Middle frontal gyrus (tissue), 1 donor: ENCODE data around the gene TBC1D4.

Source experiments
- DNase-seq: peaks from one replicate; pipeline ENCODE4 v3.0.0-alpha.2; 2015; ENCODE audit warnings: low spot score; ENCODE audit errors: extremely low spot score

Gene TBC1D4

DNA sequence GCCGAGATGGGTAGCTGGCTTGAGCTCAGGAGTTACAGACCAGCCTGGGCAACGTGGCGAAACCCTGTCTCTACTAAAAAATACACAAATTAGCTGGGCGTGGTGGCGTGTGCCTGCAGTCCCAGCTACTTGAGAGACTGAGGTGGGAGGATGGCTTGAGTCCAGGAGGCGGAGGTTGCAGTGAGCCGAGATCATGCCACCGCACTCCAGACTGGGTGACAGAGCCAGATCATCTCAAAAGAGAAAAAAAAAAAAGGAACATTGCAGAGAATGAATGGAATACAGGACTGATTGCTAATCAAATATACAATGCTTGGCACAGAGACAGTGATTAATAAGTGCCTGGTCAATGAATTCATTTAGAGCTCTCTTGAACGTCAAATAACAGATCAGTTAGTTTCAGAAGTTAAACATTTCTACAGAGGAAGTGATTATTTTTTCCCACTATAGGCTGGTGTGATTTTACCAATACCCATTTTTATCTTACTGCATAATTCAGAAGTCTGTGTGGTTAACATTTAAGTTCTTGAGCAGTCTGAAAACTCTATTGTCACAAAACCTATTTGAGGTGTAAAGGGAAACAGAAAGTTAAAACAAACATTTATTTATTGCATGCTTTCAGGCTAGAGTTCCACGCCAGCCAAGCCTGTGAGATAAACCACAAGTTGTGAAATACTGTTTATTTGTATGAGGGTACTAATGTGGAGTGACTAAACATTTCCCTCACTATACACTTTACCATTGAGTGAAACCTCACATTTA is 7.7 kb upstream of the TBC1D4 start:
- no peak for DNase-seq

GRCh38 chr13:75486146-75487062 is 4.4 kb upstream of the TBC1D4 start:
- no peak for DNase-seq

- no peak for DNase-seq
Observed at GRCh38 chr13:75485286-75486062, 3.5 kb upstream of the TBC1D4 start.

DNA sequence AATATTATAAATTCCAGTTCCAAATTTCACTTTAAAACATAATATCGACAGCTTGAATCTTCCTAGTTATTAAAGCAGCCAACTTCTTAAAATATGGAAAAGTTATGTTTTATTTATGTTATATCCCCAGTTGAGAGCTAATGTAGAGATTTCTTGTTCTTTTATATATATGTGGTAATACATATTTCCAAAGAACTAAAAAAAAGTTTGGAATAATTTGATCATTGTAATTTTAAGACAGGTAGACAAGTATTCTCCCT is 781 bp upstream of the TBC1D4 start:
- no peak for DNase-seq

DNA sequence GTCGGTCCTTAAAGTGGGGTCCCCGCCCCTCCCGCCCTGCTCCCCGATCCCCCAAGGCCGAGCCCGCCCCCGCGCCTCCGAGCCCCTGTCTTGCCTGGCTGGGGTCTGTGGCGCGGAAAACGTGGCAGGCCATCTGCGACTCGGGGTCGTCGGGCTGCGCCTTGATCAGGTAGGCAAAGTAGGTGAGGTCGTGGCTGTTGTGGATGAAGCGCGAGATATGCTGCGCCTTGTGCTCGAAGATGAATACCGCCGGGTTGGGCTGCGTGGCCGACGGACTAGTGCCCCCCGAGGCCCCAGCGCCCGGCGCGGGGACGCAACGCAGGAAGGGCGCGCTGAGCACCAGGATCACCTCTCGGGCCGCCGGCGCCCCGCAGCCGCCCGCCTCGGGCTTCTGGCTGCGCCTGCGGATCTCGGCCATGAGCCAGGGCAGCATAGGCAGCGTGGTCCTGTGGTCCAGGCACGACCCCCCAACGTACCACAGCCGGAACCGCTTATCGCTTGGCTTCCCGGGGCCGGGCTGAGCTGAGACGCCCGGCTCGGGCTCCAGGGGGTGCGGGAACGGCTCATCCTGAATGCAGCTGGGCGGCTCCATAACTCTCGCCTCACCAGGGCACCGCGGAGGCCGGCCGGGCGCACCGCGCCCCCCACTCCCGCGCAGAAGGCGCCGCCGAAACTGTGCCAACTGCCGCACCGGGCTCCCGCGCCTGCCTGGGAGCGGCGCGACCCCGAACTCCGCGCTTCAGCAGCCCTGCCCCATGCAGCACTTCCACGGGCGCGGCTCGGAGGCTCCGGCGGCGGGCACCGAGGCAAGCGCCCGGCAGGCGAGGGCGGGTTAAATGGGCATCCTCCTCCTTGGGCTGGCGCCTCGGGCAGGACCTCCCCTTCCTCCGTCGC is 546 bp downstream of the TBC1D4 start:
- no peak for DNase-seq

DNA sequence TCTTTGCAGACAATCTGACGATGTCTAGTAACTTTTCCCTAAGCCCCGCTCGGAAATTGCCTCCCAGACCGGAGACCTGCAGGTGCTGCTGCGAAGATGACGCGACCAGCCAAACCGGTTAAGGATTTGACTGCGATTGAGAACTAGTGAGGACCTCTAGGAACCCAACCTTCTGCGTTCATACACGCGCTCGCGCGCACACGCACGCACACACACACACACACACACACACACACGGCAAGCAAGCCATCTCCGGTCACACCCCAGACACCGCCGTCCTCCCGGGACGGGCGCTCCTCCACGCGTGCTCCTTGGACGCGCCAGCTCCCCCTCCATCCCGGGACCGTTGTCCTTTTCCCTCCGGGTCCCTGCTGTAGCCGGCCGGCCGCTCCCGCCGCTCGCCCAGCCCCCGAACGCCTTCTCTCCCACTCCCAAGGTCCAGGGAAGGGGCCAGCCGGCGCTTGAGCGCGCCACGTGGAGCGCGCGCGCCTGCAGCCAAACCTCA is 1.2 kb downstream of the TBC1D4 start:
- no peak for DNase-seq

DNA sequence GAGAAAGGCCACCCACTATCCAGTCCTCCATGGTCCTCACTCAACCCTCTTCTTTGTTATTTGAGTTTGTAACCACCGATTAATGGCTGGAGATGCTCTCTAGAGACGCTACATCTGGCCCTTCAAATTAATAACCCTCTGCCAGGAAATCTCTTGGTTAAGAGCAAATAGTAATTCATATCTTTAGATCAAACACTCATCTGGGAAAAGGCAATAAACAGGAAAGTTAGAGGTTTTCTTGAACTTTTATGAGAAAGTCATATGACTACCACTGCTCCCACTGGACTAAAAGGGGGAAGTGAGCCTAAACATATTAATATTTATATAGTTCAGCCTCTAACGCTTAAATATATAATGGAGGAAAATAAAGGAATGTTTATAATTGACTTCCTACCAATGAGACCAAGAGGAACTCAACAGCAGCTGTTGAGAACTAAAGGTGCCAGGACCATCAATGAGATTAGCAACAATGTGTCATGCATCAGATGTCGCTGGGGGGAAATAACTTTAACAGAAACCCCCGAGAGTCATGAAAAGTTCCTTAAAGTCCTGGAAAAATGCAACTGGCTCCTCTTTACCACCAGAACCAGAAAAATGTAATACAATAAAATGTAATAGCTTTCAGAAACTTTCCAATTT is 2.7 kb downstream of the TBC1D4 start:
- DNase-seq = no peak

DNA sequence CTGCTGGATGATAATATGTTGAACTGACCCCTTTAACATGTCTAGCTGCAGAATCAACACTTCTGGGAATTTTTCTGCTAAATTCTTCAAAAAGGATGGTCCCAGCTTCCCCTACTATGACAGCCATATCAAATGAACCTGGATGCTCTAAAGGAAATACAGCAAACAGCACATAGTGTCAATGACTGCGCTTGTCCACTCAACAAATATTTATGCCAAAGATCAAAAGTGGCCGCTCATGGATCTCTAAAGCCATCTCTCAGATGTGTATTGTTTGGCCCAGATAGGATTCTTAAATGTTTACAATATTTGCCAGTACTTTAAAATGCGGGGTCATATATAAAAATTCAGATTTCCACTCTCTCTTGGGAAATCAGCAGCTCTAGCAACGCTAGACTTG is 3.3 kb downstream of the TBC1D4 start:
- DNase-seq = no peak

DNA sequence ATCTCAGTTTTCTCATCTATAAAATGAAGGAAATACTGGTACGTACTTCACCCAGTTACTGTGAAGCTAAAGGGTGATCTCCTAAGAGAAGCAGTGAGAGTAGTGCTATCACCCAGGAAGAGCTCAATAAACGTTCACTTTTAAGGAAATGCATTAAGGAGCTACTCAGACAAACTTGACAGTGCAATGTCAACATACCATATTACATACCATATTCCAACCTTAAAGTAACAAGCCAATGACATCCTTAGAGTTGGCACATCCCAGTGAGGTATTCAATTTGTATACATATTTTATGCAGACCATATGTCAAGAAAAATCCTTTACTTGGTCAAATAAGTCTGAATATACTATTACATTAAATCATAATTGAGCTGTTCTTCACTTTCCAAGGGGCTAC is 7.0 kb downstream of the TBC1D4 start:
- no peak for DNase-seq

GRCh38 chr13:75473468-75473867 is 8.5 kb downstream of the TBC1D4 start:
- DNase-seq = no peak

GRCh38 chr13:75470676-75471075 is 11.3 kb downstream of the TBC1D4 start:
- no peak for DNase-seq

DNA sequence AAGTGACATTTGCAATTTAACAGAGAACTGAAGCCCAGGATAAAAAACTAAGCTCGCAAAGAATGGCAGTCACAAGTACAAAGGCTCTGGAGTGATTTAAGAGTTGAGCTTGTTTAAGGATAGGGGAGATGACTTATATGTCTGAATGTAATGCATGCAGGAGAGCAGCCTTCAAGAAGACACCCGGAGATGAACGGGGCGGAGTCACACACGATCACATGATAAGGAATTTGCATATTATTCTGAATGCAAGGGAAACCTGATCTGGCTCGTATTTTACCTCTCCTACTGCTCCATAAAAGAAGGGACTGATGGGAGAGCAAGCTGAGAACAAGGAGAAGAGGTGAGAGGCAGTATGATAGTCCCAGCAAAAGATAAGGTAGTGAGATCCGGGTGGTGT is 12.9 kb downstream of the TBC1D4 start:
- DNase-seq = no peak

- DNase-seq = no peak
Observed at GRCh38 chr13:75468602-75469001, 13.4 kb downstream of the TBC1D4 start.

- DNase-seq = no peak
Observed at GRCh38 chr13:75468098-75468497, 13.9 kb downstream of the TBC1D4 start.

DNA sequence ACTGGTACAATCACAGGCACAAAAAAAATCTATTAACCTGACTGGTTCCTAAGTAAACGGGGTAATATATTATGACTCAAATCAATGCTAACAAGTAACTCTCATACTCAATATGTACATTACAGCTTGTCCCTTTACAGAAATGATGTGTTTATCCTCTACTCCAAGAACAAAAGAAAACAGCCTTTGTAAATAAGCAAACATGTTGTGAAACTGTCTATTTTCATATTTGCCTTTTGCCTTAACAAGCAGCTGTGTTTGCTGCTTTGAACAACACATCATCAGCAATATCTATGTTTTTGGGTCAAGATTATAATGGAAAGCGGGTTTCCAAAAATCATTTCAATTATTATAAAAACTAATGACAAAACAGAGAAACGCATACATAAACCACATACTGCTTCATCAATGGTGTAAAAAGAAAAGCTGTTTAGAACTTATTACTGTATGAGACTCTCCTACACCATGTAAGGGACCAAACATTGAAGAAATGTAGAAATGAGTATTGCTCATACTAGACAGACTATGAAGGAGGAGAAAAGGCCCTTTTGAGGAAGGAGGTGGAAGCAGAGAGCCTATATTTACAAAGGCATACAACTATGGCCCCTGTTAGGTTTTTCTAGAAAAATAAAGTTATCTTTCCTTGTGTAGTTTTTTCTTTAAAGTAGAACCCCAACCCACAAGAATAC is 14.8 kb downstream of the TBC1D4 start:
- DNase-seq = no peak

DNA sequence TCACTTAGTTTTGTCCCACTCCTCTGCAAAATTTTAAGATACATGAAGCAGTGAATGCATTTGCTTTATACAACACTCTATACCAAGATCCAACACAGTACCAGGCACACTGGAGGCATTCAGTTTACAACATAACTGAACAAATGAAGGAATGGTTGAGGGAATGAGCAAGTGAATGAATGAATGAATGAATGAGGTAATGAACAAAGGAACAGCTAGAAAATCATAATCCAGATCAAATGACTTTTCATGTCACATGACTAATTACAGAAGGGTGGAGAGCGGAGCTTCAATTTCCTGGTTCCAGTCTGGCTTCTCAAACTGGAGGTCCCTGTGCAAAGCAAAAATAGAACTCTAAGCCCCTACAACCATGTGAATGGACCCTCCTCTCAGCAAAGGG is 16.7 kb downstream of the TBC1D4 start:
- DNase-seq = no peak

GRCh38 chr13:75461314-75461713 is 20.7 kb downstream of the TBC1D4 start:
- no peak for DNase-seq

GRCh38 chr13:75460644-75461043 is 21.3 kb downstream of the TBC1D4 start:
- no peak for DNase-seq

DNA sequence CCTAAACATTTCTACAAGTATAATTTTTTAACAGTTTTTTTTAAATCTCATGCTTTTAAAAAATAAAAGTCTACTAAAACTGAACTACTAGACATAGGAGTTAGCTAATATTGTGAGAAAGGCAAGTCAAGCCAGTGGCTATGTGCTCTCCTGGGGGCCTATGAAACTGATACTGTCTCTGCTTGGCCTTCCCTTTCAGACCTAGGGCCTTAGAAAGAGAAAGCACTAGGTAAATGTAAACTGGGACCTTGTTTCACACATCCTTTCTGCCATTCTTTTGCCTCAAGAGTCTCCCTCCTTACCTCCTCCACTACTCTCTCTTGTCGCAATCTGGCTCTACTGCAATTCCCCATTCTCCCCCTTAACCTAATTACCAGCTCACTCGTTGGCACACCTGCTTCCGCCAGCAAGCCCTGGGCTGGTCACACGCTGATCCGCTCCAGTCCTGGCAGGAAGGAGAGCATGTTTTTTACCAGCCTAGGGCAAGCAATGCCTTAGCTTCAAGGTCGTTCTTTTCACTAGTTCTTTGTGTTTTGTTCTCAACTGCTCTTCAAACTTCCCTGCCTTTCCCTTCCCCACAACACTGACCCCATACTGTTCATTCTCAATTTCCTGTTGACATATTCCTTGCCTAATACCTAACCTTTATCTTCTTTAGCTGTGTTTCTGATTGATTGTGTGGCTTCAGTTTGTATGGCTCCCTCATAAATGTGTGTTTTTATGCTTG is 23.1 kb downstream of the TBC1D4 start:
- no peak for DNase-seq
